ENCODE data around the gene GSK3B. TPM values are rescaled to one million over a fixed set of nuclear protein-coding genes. Genes with fewer than 3 reads are reported as not detected.

GSK3B gene
- total RNA-seq, 1 experiment from 2014 or later: 56.6 TPM

GRCh38 chr3:120130656-120131055 is 36.4 kb upstream of the GSK3B start:
- H3K27me3 ChIP-seq (replicated peaks; ENCODE audit: insufficient read depth, low read depth, low read length, poor library complexity): no peaks in the 10 kb centered on the region
- ChIA-PET POLR2A (ENCODE audit: low non-redundant PET) (no interaction called here), CTCF (no interaction called here)
- no peak for TF ChIP-seq CTCF (conservative IDR thresholded peaks at IDR 0.05; ENCODE audit: low read depth, low read length)
- TF ChIP-seq EZH2 (IDR thresholded peaks at IDR 0.05; ENCODE audit: borderline replicate concordance, low read depth, low read length, poor library complexity, severe bottlenecking): no peak
- intact Hi-C loops (cut with micrococcal nuclease; ENCODE audit: unreplicated experiment): no loop called here
- H3K4me1 ChIP-seq (ENCODE audit: insufficient read depth, low read length, poor library complexity, severe bottlenecking): no peaks in the 10 kb centered on the region
- no peaks in the 10 kb centered on the region for H3K9me3 ChIP-seq (ENCODE audit: low read depth, low read length, poor library complexity, severe bottlenecking)
- no peak overlapping the region for H3K4me3 ChIP-seq (ENCODE audit: low read depth, low read length, poor library complexity, severe bottlenecking)
- BruUV-seq (replicated peaks): no TSS peak
- H3K27ac ChIP-seq (ENCODE audit: low read depth, low read length, poor library complexity, severe bottlenecking): no peak overlapping the region
- no peaks in the 10 kb centered on the region for H3K36me3 ChIP-seq (ENCODE audit: insufficient read depth, low read length, poor library complexity, severe bottlenecking)
- no peak for DNase-seq (ENCODE audit: low spot score)

GRCh38 chr3:120129718-120130513 is 35.7 kb upstream of the GSK3B start:
- ChIA-PET CTCF (no interaction called here), POLR2A (ENCODE audit: low non-redundant PET) (no interaction called here)
- H3K4me1 ChIP-seq (ENCODE audit: insufficient read depth, low read length, poor library complexity, severe bottlenecking): no peaks in the 10 kb centered on the region
- no TSS peak for BruUV-seq (replicated peaks)
- no peaks in the 10 kb centered on the region for H3K27me3 ChIP-seq (replicated peaks; ENCODE audit: insufficient read depth, low read depth, low read length, poor library complexity)
- intact Hi-C loops (cut with micrococcal nuclease; ENCODE audit: unreplicated experiment): no loop called here
- no peaks in the 10 kb centered on the region for H3K36me3 ChIP-seq (ENCODE audit: insufficient read depth, low read length, poor library complexity, severe bottlenecking)
- no peak for TF ChIP-seq EZH2 (IDR thresholded peaks at IDR 0.05; ENCODE audit: borderline replicate concordance, low read depth, low read length, poor library complexity, severe bottlenecking)
- TF ChIP-seq CTCF (conservative IDR thresholded peaks at IDR 0.05; ENCODE audit: low read depth, low read length): no peak
- no peak overlapping the region for H3K27ac ChIP-seq (ENCODE audit: low read depth, low read length, poor library complexity, severe bottlenecking)
- no peak for DNase-seq (ENCODE audit: low spot score)
- no peak overlapping the region for H3K4me3 ChIP-seq (ENCODE audit: low read depth, low read length, poor library complexity, severe bottlenecking)
- no peaks in the 10 kb centered on the region for H3K9me3 ChIP-seq (ENCODE audit: low read depth, low read length, poor library complexity, severe bottlenecking)

- no peak for TF ChIP-seq CTCF (conservative IDR thresholded peaks at IDR 0.05; ENCODE audit: low read depth, low read length)
- no peak for TF ChIP-seq EZH2 (IDR thresholded peaks at IDR 0.05; ENCODE audit: borderline replicate concordance, low read depth, low read length, poor library complexity, severe bottlenecking)
- Histone ChIP-seq H3K9me3 (ENCODE audit: low read depth, low read length, poor library complexity, severe bottlenecking) (no peaks in the 10 kb centered on the region), H3K4me1 (ENCODE audit: insufficient read depth, low read length, poor library complexity, severe bottlenecking) (no peaks in the 10 kb centered on the region), H3K27me3 (replicated peaks; ENCODE audit: insufficient read depth, low read depth, low read length, poor library complexity) (no peaks in the 10 kb centered on the region), H3K27ac (ENCODE audit: low read depth, low read length, poor library complexity, severe bottlenecking) (no peak overlapping the region), H3K36me3 (ENCODE audit: insufficient read depth, low read length, poor library complexity, severe bottlenecking) (no peaks in the 10 kb centered on the region), H3K4me3 (ENCODE audit: low read depth, low read length, poor library complexity, severe bottlenecking) (no peak overlapping the region)
- ChIA-PET POLR2A (ENCODE audit: low non-redundant PET) (no interaction called here), CTCF (no interaction called here)
- no TSS peak for BruUV-seq (replicated peaks)
- intact Hi-C loops (cut with micrococcal nuclease; ENCODE audit: unreplicated experiment): no loop called here
- DNase-seq (ENCODE audit: low spot score): no peak
Observed at GRCh38 chr3:120129051-120129450, 34.8 kb upstream of the GSK3B start.
